Measurements from ENCODE around the gene LAP3. TPM values are rescaled to one million over a fixed set of nuclear protein-coding genes. Genes with fewer than 3 reads are reported as not detected.

The LAP3 gene
- total RNA-seq, 4 donors from 2014 or later = 72.3 to 117 (median 78.9) TPM

GRCh38 chr4:17597517-17597916 lies 20.5 kb downstream of the LAP3 start:
- intact Hi-C loops (cut with DNase I) = no loop called here
- TF ChIP-seq POLR2A (IDR thresholded peaks at IDR 0.05; ENCODE audit: low read depth) (no peak), EP300 (IDR thresholded peaks at IDR 0.05) (no peak), POLR2AphosphoS5 (IDR thresholded peaks at IDR 0.05) (no peak), CTCF (IDR thresholded peaks at IDR 0.05) (no peak)
- Histone ChIP-seq H3K27ac (replicated peaks in 1 of 4) (no peak overlapping the region), H3K36me3 (peaks cover 42 to 97% (median 86%) of the 10 kb centered on the region in 4 donors), H3K27me3 (no peaks in the 10 kb centered on the region), H3K4me1 (no peaks in the 10 kb centered on the region), H3K4me3 (no peak overlapping the region), H3K9me3 (no peaks in the 10 kb centered on the region)
- no peak for DNase-seq (ENCODE audit: extremely low spot score)
- WGBS = 64% methylated on average over 7 of the region's 7 CpGs

GRCh38 chr4:17599826-17600225 lies 22.8 kb downstream of the LAP3 start:
- intact Hi-C loops (cut with DNase I) = no loop called here
- Histone ChIP-seq H3K27ac (replicated peaks in 1 of 4) (no peak overlapping the region), H3K4me1 (no peaks in the 10 kb centered on the region), H3K36me3 (peaks cover 43 to 92% (median 78%) of the 10 kb centered on the region in 4 donors), H3K4me3 (no peak overlapping the region), H3K27me3 (no peaks in the 10 kb centered on the region), H3K9me3 (no peaks in the 10 kb centered on the region)
- 100% methylated on average over 1 of the region's 1 CpG for WGBS
- no peak for DNase-seq (ENCODE audit: extremely low spot score)
- TF ChIP-seq EP300 (IDR thresholded peaks at IDR 0.05) (no peak), POLR2AphosphoS5 (IDR thresholded peaks at IDR 0.05) (no peak), CTCF (IDR thresholded peaks at IDR 0.05) (no peak), POLR2A (IDR thresholded peaks at IDR 0.05; ENCODE audit: low read depth) (no peak)

GRCh38 chr4:17605236-17605635 lies 28.2 kb downstream of the LAP3 start:
- Histone ChIP-seq H3K36me3 (peaks cover 35 to 81% (median 62%) of the 10 kb centered on the region in 4 donors), H3K4me1 (no peaks in the 10 kb centered on the region), H3K27ac (replicated peaks in 1 of 4) (no peak overlapping the region), H3K9me3 (no peaks in the 10 kb centered on the region), H3K27me3 (no peaks in the 10 kb centered on the region), H3K4me3 (no peak overlapping the region)
- WGBS = 66% methylated on average over 3 of the region's 3 CpGs
- no peak for DNase-seq (ENCODE audit: extremely low spot score)
- intact Hi-C loops (cut with DNase I) = no loop called here
- no peak for TF ChIP-seq POLR2AphosphoS5 (IDR thresholded peaks at IDR 0.05)
- no peak for TF ChIP-seq EP300 (IDR thresholded peaks at IDR 0.05)
- TF ChIP-seq POLR2A (IDR thresholded peaks at IDR 0.05; ENCODE audit: low read depth) = no peak
- TF ChIP-seq CTCF (IDR thresholded peaks at IDR 0.05) = no peak

GRCh38 chr4:17613761-17614415 lies 36.9 kb downstream of the LAP3 start:
- DNase-seq (ENCODE audit: extremely low spot score) = no peak
- intact Hi-C loops (cut with DNase I) = loop anchor here (1.0 to 10.0 kb wide), 2 partner anchors 37 to 411 kb away; partner anchors contain the start of genes LAP3 and LCORL

More at GRCh38 chr4:17613761-17614415, 36.9 kb downstream of the LAP3 start:
- peaks cover 26 to 44% (median 40%) of the 10 kb centered on the region in 4 donors for H3K4me1 ChIP-seq
- H3K36me3 ChIP-seq = peaks cover 0 to 23% (median 6%) of the 10 kb centered on the region in 4 donors
- H3K9me3 ChIP-seq = no peaks in the 10 kb centered on the region
- H3K27ac ChIP-seq (replicated peaks in 1 of 4) = peak overlapping the region; percentile 84 to 89 (median 86)
- WGBS = 4% methylated on average over 23 of the region's 23 CpGs
- TF ChIP-seq CTCF (IDR thresholded peaks at IDR 0.05) = no peak
- TF ChIP-seq POLR2A (IDR thresholded peaks at IDR 0.05; ENCODE audit: low read depth) = no peak
- no peak for TF ChIP-seq POLR2AphosphoS5 (IDR thresholded peaks at IDR 0.05)
- no peak for TF ChIP-seq EP300 (IDR thresholded peaks at IDR 0.05)
- H3K4me3 ChIP-seq = peak overlapping the region; percentile 79 to 97 (median 88)
- no peaks in the 10 kb centered on the region for H3K27me3 ChIP-seq
